Measurements from ENCODE around the gene AAMP. TPM values are rescaled to one million over a fixed set of nuclear protein-coding genes. Genes with fewer than 3 reads are reported as not detected.

AAMP gene
- total and polyA plus RNA-seq, 2 donors (not counting 3 experiments of a cell fraction or from before 2014, with no cell fraction given) = 69.3 to 84.4 TPM

GRCh38 chr2:218296200-218296599, 26.3 kb upstream of the AAMP start:
- Histone ChIP-seq H3K4me3 (replicated peaks in 1 of 3; ENCODE audit: insufficient read depth in 1 of 3, low read depth in 1 of 3, low read length in 3 of 3) (no peak overlapping the region), H3K4me2 (ENCODE audit: insufficient read depth, low read length) (no peak overlapping the region), H3K4me1 (ENCODE audit: control insufficient read depth, extremely low read depth, insufficient read depth, low read length) (peaks cover 40% of the 10 kb centered on the region), H3K36me3 (ENCODE audit: control insufficient read depth in 2 of 2, extremely low read depth in 1 of 2, insufficient read depth in 2 of 2, low read length in 2 of 2) (no peaks in the 10 kb centered on the region), H3K27ac (ENCODE audit: insufficient read depth, low read depth, low read length) (no peak overlapping the region), H3K27me3 (ENCODE audit: control insufficient read depth in 2 of 2, insufficient read depth in 2 of 2, low read length in 2 of 2) (no peaks in the 10 kb centered on the region), H3K9ac (replicated peaks; ENCODE audit: extremely low read depth, insufficient read depth, low read length) (no peak overlapping the region), H2AFZ (ENCODE audit: low read depth, low read length) (no peak overlapping the region), H3K79me2 (ENCODE audit: control insufficient read depth, insufficient read depth, low read length) (peaks cover 11% of the 10 kb centered on the region), H3K9me3 (replicated peaks; ENCODE audit: control insufficient read depth, insufficient read depth, low read length) (no peaks in the 10 kb centered on the region), H4K20me1 (replicated peaks; ENCODE audit: control insufficient read depth, extremely low read depth, insufficient read depth, low read length) (no peaks in the 10 kb centered on the region), H3K9me1 (replicated peaks; ENCODE audit: control insufficient read depth, extremely low read depth, insufficient read depth, low read length) (no peaks in the 10 kb centered on the region)
- CTCF ChIA-PET = interaction anchor here (0.8 to 12.1 kb wide), 8 partner anchors 23 to 170 kb away, joined by 3 to 178 read pairs (median 5); partner anchors contain the start of gene CATIP
- no peak for TF ChIP-seq POLR2AphosphoS5 (IDR thresholded peaks at IDR 0.05; ENCODE audit: insufficient read depth, low read depth, low read length)
- no peak for TF ChIP-seq JUN (IDR thresholded peaks at IDR 0.05; ENCODE audit: borderline replicate concordance, insufficient read depth, insufficient read length, low read depth)
- TF ChIP-seq FOS (IDR thresholded peaks at IDR 0.05; ENCODE audit: borderline replicate concordance, insufficient read depth, low read length) = no peak
- TF ChIP-seq CTCF (IDR thresholded peaks at IDR 0.05; ENCODE audit: extremely low read depth in 1 of 2, insufficient read depth in 1 of 2, low read depth in 1 of 2, low read length in 2 of 2) = no peak
- no peak for TF ChIP-seq POLR2A (IDR thresholded peaks at IDR 0.05; ENCODE audit: low read depth, low read length)
- TF ChIP-seq MYC (IDR thresholded peaks at IDR 0.05; ENCODE audit: low read depth, low read length) = no peak
- TF ChIP-seq GATA2 (IDR thresholded peaks at IDR 0.05; ENCODE audit: insufficient read depth, insufficient read length, low read depth, low read length) = no peak
- no peak for TF ChIP-seq MAX (IDR thresholded peaks at IDR 0.05; ENCODE audit: insufficient read depth, insufficient read length)
- no peak for TF ChIP-seq EZH2 (IDR thresholded peaks at IDR 0.05; ENCODE audit: borderline replicate concordance, low read depth, low read length, severe bottlenecking)
- intact Hi-C loops (cut with micrococcal nuclease) (no loop called here), dilution Hi-C loops (cut with MboI; ENCODE audit: extremely low pct_ligation_motif_present, low sequenced_read_pairs) (no loop called here)
- BruUV-seq (replicated peaks) = no TSS peak
- DNase-seq (ENCODE audit: low read depth, low spot score) (no peak), FAIRE-seq (no peak)
- POLR2A ChIA-PET = no interaction called here

Data from endothelial cell of umbilical vein (primary cell).